ENCODE results near the gene OPRPN. TPM values are rescaled to one million over a fixed set of nuclear protein-coding genes. Genes with fewer than 3 reads are reported as not detected.

Gene OPRPN
- polyA plus RNA-seq, 2 of the 4 experiments (the other 2 are of a cell fraction), result not detected

DNA sequence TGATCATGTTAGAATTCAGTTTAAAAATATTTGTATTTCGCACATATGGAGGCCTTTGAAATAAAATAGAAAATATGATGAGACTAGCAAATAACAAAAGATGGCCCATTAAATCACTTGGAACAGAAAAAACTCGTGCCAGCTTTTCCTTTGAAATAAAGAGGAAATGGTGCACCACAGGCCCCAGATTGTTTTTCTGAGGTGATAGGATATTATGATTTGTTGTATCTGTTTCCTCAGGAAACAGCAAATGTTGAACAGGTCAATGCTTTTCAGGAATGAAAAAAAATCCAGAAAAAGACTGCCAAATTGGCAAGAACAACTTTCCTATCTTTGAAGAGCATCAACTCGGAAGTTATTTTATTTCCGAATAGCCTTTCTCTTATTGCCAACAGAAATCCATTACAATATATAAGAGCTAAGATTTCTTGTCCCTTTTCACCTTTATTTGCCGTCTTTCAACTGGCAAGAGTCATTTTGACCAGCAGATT, 15.0 kb upstream of the OPRPN start, which contains the start of gene SMR3B:
Gene SMR3B, plus strand, starts transcription at position 441 of the 491 bp plus-strand sequence. CDS start 1,380 bp downstream, outside the sequence.
- Histone ChIP-seq H3K4me3 (no peak within 1 kb of the TSS), H3K9me3 (no peaks in the 10 kb centered on the region), H3K4me2 (no peak within 1 kb of the TSS), H3K27ac (no peak within 1 kb of the TSS), H3K4me1 (no peaks in the 10 kb centered on the region)
- ChIA-PET CTCF (no interaction called here), POLR2A (no interaction called here)
- DNase-seq (ENCODE audit: low read depth in 1 of 2, low spot score in 1 of 2) (no peak), ATAC-seq (no peak), FAIRE-seq (no peak)
- 37% methylated on average over 5 of the region's 5 CpGs for WGBS (ENCODE audit: missing lambda C conversion rate)
- TF ChIP-seq E2F6 (IDR thresholded peaks at IDR 0.05; ENCODE audit: borderline replicate concordance, low read depth), result no peak
- no peak for TF ChIP-seq RAD21 (conservative IDR thresholded peaks at IDR 0.05 in 1 of 2, IDR thresholded peaks at IDR 0.05 in 1 of 2)
- TF ChIP-seq CHD4 (IDR thresholded peaks at IDR 0.05; ENCODE audit: borderline replicate concordance), result no peak
- no peak for TF ChIP-seq FOXS1 (CRISPR knock-in tag; IDR thresholded peaks at IDR 0.05)
- TF ChIP-seq, protein P1, sequence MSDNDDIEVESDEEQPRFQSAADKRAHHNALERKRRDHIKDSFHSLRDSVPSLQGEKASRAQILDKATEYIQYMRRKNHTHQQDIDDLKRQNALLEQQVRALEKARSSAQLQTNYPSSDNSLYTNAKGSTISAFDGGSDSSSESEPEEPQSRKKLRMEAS (IDR thresholded peaks at IDR 0.05), result no peak
- no peak for TF ChIP-seq ZFP36 (IDR thresholded peaks at IDR 0.05; ENCODE audit: borderline replicate concordance, partially characterized antibody)
- TF ChIP-seq BHLHE40 (IDR thresholded peaks at IDR 0.05; ENCODE audit: low read depth, low read length), result no peak
- TF ChIP-seq ZNF302 (CRISPR knock-in tag; IDR thresholded peaks at IDR 0.05), result no peak
- no peak for TF ChIP-seq HEYL (CRISPR knock-in tag; IDR thresholded peaks at IDR 0.05)
- TF ChIP-seq CBX2 (IDR thresholded peaks at IDR 0.05; ENCODE audit: borderline replicate concordance, low read depth), result no peak
- no peak for TF ChIP-seq ZSCAN20 (CRISPR knock-in tag; IDR thresholded peaks at IDR 0.05)

GRCh38 chr4:70392057-70392776, 5.5 kb upstream of the OPRPN start:
- no peak for DNase-seq (ENCODE audit: low read depth in 1 of 2, low spot score in 1 of 2)
- H3K4me1 ChIP-seq, result no peaks in the 10 kb centered on the region
- POLR2A ChIA-PET, result no interaction called here
- H3K9me3 ChIP-seq, result no peaks in the 10 kb centered on the region
- ATAC-seq, result no peak
- TF ChIP-seq HOXB13 (CRISPR knock-in tag; IDR thresholded peaks at IDR 0.05; ENCODE audit: low read depth) (no peak), POLR2A (IDR thresholded peaks at IDR 0.05; ENCODE audit: low read length) (no peak), NFE2L2 (conservative IDR thresholded peaks at IDR 0.05; ENCODE audit: low read length) (no peak), GATA3 (IDR thresholded peaks at IDR 0.05; ENCODE audit: borderline replicate concordance) (no peak), EP300 (IDR thresholded peaks at IDR 0.05) (no peak), CEBPB (IDR thresholded peaks at IDR 0.05) (no peak)
- TF ChIP-seq, protein P2, sequence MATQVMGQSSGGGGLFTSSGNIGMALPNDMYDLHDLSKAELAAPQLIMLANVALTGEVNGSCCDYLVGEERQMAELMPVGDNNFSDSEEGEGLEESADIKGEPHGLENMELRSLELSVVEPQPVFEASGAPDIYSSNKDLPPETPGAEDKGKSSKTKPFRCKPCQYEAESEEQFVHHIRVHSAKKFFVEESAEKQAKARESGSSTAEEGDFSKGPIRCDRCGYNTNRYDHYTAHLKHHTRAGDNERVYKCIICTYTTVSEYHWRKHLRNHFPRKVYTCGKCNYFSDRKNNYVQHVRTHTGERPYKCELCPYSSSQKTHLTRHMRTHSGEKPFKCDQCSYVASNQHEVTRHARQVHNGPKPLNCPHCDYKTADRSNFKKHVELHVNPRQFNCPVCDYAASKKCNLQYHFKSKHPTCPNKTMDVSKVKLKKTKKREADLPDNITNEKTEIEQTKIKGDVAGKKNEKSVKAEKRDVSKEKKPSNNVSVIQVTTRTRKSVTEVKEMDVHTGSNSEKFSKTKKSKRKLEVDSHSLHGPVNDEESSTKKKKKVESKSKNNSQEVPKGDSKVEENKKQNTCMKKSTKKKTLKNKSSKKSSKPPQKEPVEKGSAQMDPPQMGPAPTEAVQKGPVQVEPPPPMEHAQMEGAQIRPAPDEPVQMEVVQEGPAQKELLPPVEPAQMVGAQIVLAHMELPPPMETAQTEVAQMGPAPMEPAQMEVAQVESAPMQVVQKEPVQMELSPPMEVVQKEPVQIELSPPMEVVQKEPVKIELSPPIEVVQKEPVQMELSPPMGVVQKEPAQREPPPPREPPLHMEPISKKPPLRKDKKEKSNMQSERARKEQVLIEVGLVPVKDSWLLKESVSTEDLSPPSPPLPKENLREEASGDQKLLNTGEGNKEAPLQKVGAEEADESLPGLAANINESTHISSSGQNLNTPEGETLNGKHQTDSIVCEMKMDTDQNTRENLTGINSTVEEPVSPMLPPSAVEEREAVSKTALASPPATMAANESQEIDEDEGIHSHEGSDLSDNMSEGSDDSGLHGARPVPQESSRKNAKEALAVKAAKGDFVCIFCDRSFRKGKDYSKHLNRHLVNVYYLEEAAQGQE (IDR thresholded peaks at IDR 0.05), result no peak
- H3K4me3 ChIP-seq, result no peak overlapping the region
- CTCF ChIA-PET, result no interaction called here
- no peak overlapping the region for H3K27ac ChIP-seq
- no peak overlapping the region for H3K4me2 ChIP-seq
- 5% methylated on average over 2 of the region's 2 CpGs for WGBS (ENCODE audit: missing lambda C conversion rate)
- FAIRE-seq, result no peak

- H3K4me2 ChIP-seq, result no peak overlapping the region
- ChIA-PET POLR2A (no interaction called here), CTCF (no interaction called here)
- H3K9me3 ChIP-seq, result no peaks in the 10 kb centered on the region
- no peaks in the 10 kb centered on the region for H3K4me1 ChIP-seq
- ATAC-seq, result no peak
- 10% methylated on average over 1 of the region's 1 CpG for WGBS (ENCODE audit: missing lambda C conversion rate)
- no peak for FAIRE-seq
- DNase-seq (ENCODE audit: low read depth in 1 of 2, low spot score in 1 of 2), result no peak
- no peak for TF ChIP-seq RARB (CRISPR knock-in tag; IDR thresholded peaks at IDR 0.05)
- no peak for TF ChIP-seq NPAS2 (CRISPR knock-in tag; IDR thresholded peaks at IDR 0.05; ENCODE audit: borderline replicate concordance)
- no peak for TF ChIP-seq KDM1A (IDR thresholded peaks at IDR 0.05; ENCODE audit: low read depth)
- TF ChIP-seq FOSB (CRISPR knock-in tag; IDR thresholded peaks at IDR 0.05), result no peak
- TF ChIP-seq BHLHE40 (IDR thresholded peaks at IDR 0.05; ENCODE audit: low read depth, low read length), result no peak
- no peak for TF ChIP-seq HOXB5 (CRISPR knock-in tag; IDR thresholded peaks at IDR 0.05)
- no peak for TF ChIP-seq CHD4 (IDR thresholded peaks at IDR 0.05; ENCODE audit: borderline replicate concordance)
- no peak for TF ChIP-seq CEBPB (IDR thresholded peaks at IDR 0.05)
- TF ChIP-seq JUNB (IDR thresholded peaks at IDR 0.05), result no peak
- TF ChIP-seq, protein P3, sequence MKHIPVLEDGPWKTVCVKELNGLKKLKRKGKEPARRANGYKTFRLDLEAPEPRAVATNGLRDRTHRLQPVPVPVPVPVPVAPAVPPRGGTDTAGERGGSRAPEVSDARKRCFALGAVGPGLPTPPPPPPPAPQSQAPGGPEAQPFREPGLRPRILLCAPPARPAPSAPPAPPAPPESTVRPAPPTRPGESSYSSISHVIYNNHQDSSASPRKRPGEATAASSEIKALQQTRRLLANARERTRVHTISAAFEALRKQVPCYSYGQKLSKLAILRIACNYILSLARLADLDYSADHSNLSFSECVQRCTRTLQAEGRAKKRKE (CRISPR knock-in tag; IDR thresholded peaks at IDR 0.05; ENCODE audit: low read depth), result no peak
- no peak for TF ChIP-seq GATA3 (IDR thresholded peaks at IDR 0.05; ENCODE audit: borderline replicate concordance)
- TF ChIP-seq MAZ (IDR thresholded peaks at IDR 0.05; ENCODE audit: borderline replicate concordance, low read depth, low read length), result no peak
- TF ChIP-seq POLR2A (IDR thresholded peaks at IDR 0.05; ENCODE audit: low read length), result no peak
- no peak for TF ChIP-seq JUN (IDR thresholded peaks at IDR 0.05)
- TF ChIP-seq RAD21 (conservative IDR thresholded peaks at IDR 0.05 in 1 of 2, IDR thresholded peaks at IDR 0.05 in 1 of 2), result no peak
- no peak for TF ChIP-seq ZFP36 (IDR thresholded peaks at IDR 0.05; ENCODE audit: borderline replicate concordance, partially characterized antibody)
- TF ChIP-seq MYC (IDR thresholded peaks at IDR 0.05; ENCODE audit: borderline replicate concordance, low read length), result no peak
- TF ChIP-seq TFCP2L1 (CRISPR knock-in tag; IDR thresholded peaks at IDR 0.05), result no peak
- TF ChIP-seq EHMT2 (IDR thresholded peaks at IDR 0.05; ENCODE audit: low read depth), result no peak
- H3K27ac ChIP-seq, result no peak overlapping the region
- no peak overlapping the region for H3K4me3 ChIP-seq
These were observed 1.6 kb downstream of the OPRPN start for GRCh38 chr4:70399319-70399718.

Measured in A549 (cell line).